T-cell (primary cell): ENCODE measurements around the gene ATF6B. TPM values are rescaled to one million over a fixed set of nuclear protein-coding genes. Genes with fewer than 3 reads are reported as not detected.
A peak's percentile ranks its signal among the peaks of the same experiment; 100 is the strongest.
"Not testable (repeated sequence)": the region's sequence is repeated elsewhere in the genome, so short reads cannot be mapped to it uniquely, and the experiment has no call there.

Experiments
- ATAC-seq, 4 experiments: fragments of 200-7000 bp in 3 of 4; fragments of 150-1000 bp in 1 of 4; cut with Tn5 transposase; replicated peaks in 1 of 4; 1 replicate in 3 of 4; 2 replicates in 1 of 4; pipeline ENCODE4 v1.10.0; 2021; ENCODE audit warnings: moderate library complexity in 3 of 4, mild to moderate bottlenecking in 2 of 4, moderate number of reproducible peaks in 1 of 4
- CTCF ChIA-PET, 2 donors: fragments of 300-600 bp; sonication (Branson Sonifier 250); formaldehyde crosslinking; loops; one replicate each; lab custom pipeline; 2022; ENCODE audit warnings: antibody characterized with exemption in 2 of 2; lab: Charles Lee
- POLR2A ChIA-PET, 2 donors: fragments of 300-600 bp; sonication (Branson Sonifier 250); formaldehyde crosslinking; loops; one replicate each; lab custom pipeline; 2022; ENCODE audit warnings: antibody characterized with exemption in 2 of 2; lab: Charles Lee
- DNase-seq, 35 experiments: peaks; one replicate each; pipeline versions ENCODE4 v3.0.0 to v3.0.0-alpha.2; 2013 to 2023
- H3K27ac ChIP-seq: one replicate; pipeline ENCODE4 v1.5.1; 2013; ENCODE audit warnings: low read length
- H3K27me3 ChIP-seq, 2 experiments: replicated peaks in 1 of 2; 1 replicate in 1 of 2; 2 replicates in 1 of 2; pipeline versions ENCODE4 v1.6.1 to v1.7.0; 2013; ENCODE audit warnings: low read length in 1 of 2, mixed read lengths in 1 of 2; ENCODE audit not compliant: control insufficient read depth in 2 of 2, insufficient read depth in 2 of 2; ENCODE audit errors: extremely low read depth in 1 of 2
- H3K36me3 ChIP-seq, 2 donors: 1 replicate in 1 of 2; 2 replicates in 1 of 2; pipeline versions ENCODE4 v1.6.1 to v1.7.0; 2013; ENCODE audit warnings: low read length in 1 of 2; ENCODE audit not compliant: control insufficient read depth in 2 of 2, insufficient read depth in 1 of 2; ENCODE audit errors: extremely low read depth in 1 of 2
- H3K4me1 ChIP-seq, 2 experiments: 1 replicate in 1 of 2; 2 replicates in 1 of 2; pipeline versions ENCODE4 v1.6.1 to v1.7.0; 2013; ENCODE audit warnings: low read length in 2 of 2, mixed read lengths in 1 of 2; ENCODE audit not compliant: insufficient read depth in 2 of 2, control insufficient read depth in 1 of 2; ENCODE audit errors: extremely low read depth in 1 of 2
- H3K4me3 ChIP-seq, 2 donors: 1 replicate in 1 of 2; 2 replicates in 1 of 2; pipeline versions ENCODE4 v1.5.1 to v1.7.0; 2013; ENCODE audit warnings: mild to moderate bottlenecking in 2 of 2, low read length in 1 of 2, moderate library complexity in 1 of 2; ENCODE audit not compliant: control insufficient read depth in 1 of 2; ENCODE audit errors: extremely low read depth in 1 of 2
- H3K9me3 ChIP-seq: 2 replicates; pipeline ENCODE4 v1.7.0; 2013
- H3K27ac Mint-ChIP-seq, 2 donors: one replicate each; pipeline ENCODE4 v1.8.0; 2020 to 2021; ENCODE audit warnings: mild to moderate bottlenecking in 2 of 2, mixed read lengths in 2 of 2
- H3K27me3 Mint-ChIP-seq, 2 donors: one replicate each; pipeline ENCODE4 v1.8.0; 2021 to 2022; ENCODE audit warnings: mixed read lengths in 2 of 2
- H3K36me3 Mint-ChIP-seq: one replicate; pipeline ENCODE4 v1.8.0; 2021; ENCODE audit warnings: mixed read lengths
- H3K4me1 Mint-ChIP-seq, 3 donors: one replicate each; pipeline ENCODE4 v1.8.0; 2020 to 2022; ENCODE audit warnings: mixed read lengths in 3 of 3, mild to moderate bottlenecking in 1 of 3
- H3K4me3 Mint-ChIP-seq, 3 donors: one replicate each; pipeline ENCODE4 v1.8.0; 2020 to 2022; ENCODE audit warnings: mild to moderate bottlenecking in 3 of 3, mixed read lengths in 3 of 3, moderate library complexity in 3 of 3
- H3K9me3 Mint-ChIP-seq, 3 donors: one replicate each; pipeline ENCODE4 v1.8.0; 2020 to 2022; ENCODE audit warnings: mixed read lengths in 3 of 3
- WGBS: methylation state at CpG from one replicate; pipeline ENCODE4 v1.1.5; 2013; ENCODE audit warnings: missing lambda C conversion rate; ENCODE audit not compliant: insufficient coverage; 5-methylcytosine and 5-hydroxymethylcytosine counted together
- total RNA-seq, 35 experiments: library from RNA in 6 of 35; stranded (reverse) in 6 of 35; fragments of 120-200 nt in 1 of 35; gene quantifications; one replicate each; pipeline versions ENCODE4 v1.2.1 to v1.2.4 and lab custom pipeline; 2013 to 2026

ATF6B gene
- total RNA-seq, 5 donors from 2014 or later (not counting 1 experiment from before 2014, with no cell fraction given): 106 to 151 (median 145) TPM

- H3K9me3 Mint-ChIP-seq: no peaks in the 10 kb centered on the region
- DNase-seq (no peak), ATAC-seq (no peak)
- H3K27ac Mint-ChIP-seq: no peak overlapping the region
- peaks cover 2 to 47% of the 10 kb centered on the region in 2 experiments for H3K27me3 ChIP-seq
- POLR2A ChIA-PET: no interaction called here
- H3K4me3 ChIP-seq: no peak overlapping the region
- H3K4me1 Mint-ChIP-seq: peaks cover under 1 to 9% (median under 1%) of the 10 kb centered on the region in 3 donors
- no peaks in the 10 kb centered on the region for H3K9me3 ChIP-seq
- no peak overlapping the region for H3K4me3 Mint-ChIP-seq
- no peaks in the 10 kb centered on the region for H3K36me3 ChIP-seq
- peaks cover 39% of the 10 kb centered on the region in 2 donors for H3K27me3 Mint-ChIP-seq
- H3K4me1 ChIP-seq: peaks cover 0 to 1% of the 10 kb centered on the region in 2 experiments
- H3K36me3 Mint-ChIP-seq: no peaks in the 10 kb centered on the region
- 100% methylated on average over 1 of the region's 3 CpGs for WGBS
- CTCF ChIA-PET: no interaction called here
- no peak overlapping the region for H3K27ac ChIP-seq
Measured at GRCh38 chr6:32102255-32102654, 25.8 kb downstream of the ATF6B start.

- H3K4me3 ChIP-seq, POLR2A ChIA-PET, H3K9me3 ChIP-seq, H3K9me3 Mint-ChIP-seq, CTCF ChIA-PET, H3K27ac Mint-ChIP-seq, H3K36me3 ChIP-seq, H3K36me3 Mint-ChIP-seq, DNase-seq, H3K27ac ChIP-seq, ATAC-seq, H3K4me1 ChIP-seq, H3K4me1 Mint-ChIP-seq, H3K4me3 Mint-ChIP-seq: not testable (repeated sequence)
- WGBS: 93% methylated on average over 3 of the region's 8 CpGs
- H3K27me3 Mint-ChIP-seq: peaks cover 44 to 51% of the 10 kb centered on the region in 2 donors
- peaks cover 2 to 52% of the 10 kb centered on the region in 2 experiments for H3K27me3 ChIP-seq
Measured at GRCh38 chr6:32100251-32100650, 27.8 kb downstream of the ATF6B start.

GRCh38 chr6:32097364-32097763 is 30.7 kb downstream of the ATF6B start:
- ATAC-seq: no peak
- peak overlapping the region in 1 of 3 donors; percentile 56 for H3K4me3 Mint-ChIP-seq
- POLR2A ChIA-PET: no interaction called here
- no peak overlapping the region for H3K27ac Mint-ChIP-seq
- H3K9me3 Mint-ChIP-seq: no peaks in the 10 kb centered on the region
- H3K9me3 ChIP-seq: no peaks in the 10 kb centered on the region
- H3K27ac ChIP-seq: no peak overlapping the region
- DNase-seq: no peak
- no peak overlapping the region for H3K4me3 ChIP-seq
- H3K36me3 Mint-ChIP-seq: no peaks in the 10 kb centered on the region
- H3K27me3 ChIP-seq: peaks cover 0 to 51% of the 10 kb centered on the region in 2 experiments
- H3K4me1 ChIP-seq: peaks cover 0 to 7% of the 10 kb centered on the region in 2 experiments
- H3K4me1 Mint-ChIP-seq: peaks cover 0 to 4% (median 3%) of the 10 kb centered on the region in 3 donors
- H3K36me3 ChIP-seq: no peaks in the 10 kb centered on the region
- peaks cover 40 to 49% of the 10 kb centered on the region in 2 donors for H3K27me3 Mint-ChIP-seq
- CTCF ChIA-PET: no interaction called here
- WGBS: no CpG with 5 or more reads among the region's 3 CpGs

- peaks cover 0 to 4% (median 3%) of the 10 kb centered on the region in 3 donors for H3K4me1 Mint-ChIP-seq
- Histone ChIP-seq H3K27me3 (peaks cover 0 to 51% of the 10 kb centered on the region in 2 experiments), H3K4me1 (peaks cover 0 to 7% of the 10 kb centered on the region in 2 experiments), H3K36me3 (no peaks in the 10 kb centered on the region), H3K27ac (no peak overlapping the region), H3K9me3 (no peaks in the 10 kb centered on the region), H3K4me3 (no peak overlapping the region)
- DNase-seq (no peak), ATAC-seq (peak in 1 of 4 experiments; percentile 26)
- no peaks in the 10 kb centered on the region for H3K9me3 Mint-ChIP-seq
- peak overlapping the region in 1 of 3 donors; percentile 56 for H3K4me3 Mint-ChIP-seq
- CTCF ChIA-PET: interaction anchor here in 1 of 2 donors (0.6 to 0.7 kb wide), 2 partner anchors 47 to 129 kb away, joined by 3 read pairs; no protein-coding TSS in a partner anchor
- no peaks in the 10 kb centered on the region for H3K36me3 Mint-ChIP-seq
- H3K27me3 Mint-ChIP-seq: peaks cover 44 to 50% of the 10 kb centered on the region in 2 donors
- no peak overlapping the region for H3K27ac Mint-ChIP-seq
- 26% methylated on average over 90 of the region's 90 CpGs for WGBS
- POLR2A ChIA-PET: no interaction called here
Measured at GRCh38 chr6:32096394-32097258, 31.4 kb downstream of the ATF6B start.

GRCh38 chr6:32096087-32096393 is 32.0 kb downstream of the ATF6B start:
- ChIA-PET CTCF (no interaction called here), POLR2A (no interaction called here)
- peaks cover 0 to 4% (median 3%) of the 10 kb centered on the region in 3 donors for H3K4me1 Mint-ChIP-seq
- no peaks in the 10 kb centered on the region for H3K9me3 Mint-ChIP-seq
- ATAC-seq (peak in 3 of 4 experiments; percentile 15 to 68 (median 45)), DNase-seq (no peak)
- Histone ChIP-seq H3K4me1 (peaks cover 0 to 7% of the 10 kb centered on the region in 2 experiments), H3K4me3 (no peak overlapping the region), H3K36me3 (no peaks in the 10 kb centered on the region), H3K9me3 (no peaks in the 10 kb centered on the region), H3K27me3 (peaks cover 0 to 51% of the 10 kb centered on the region in 2 experiments), H3K27ac (no peak overlapping the region)
- H3K27ac Mint-ChIP-seq: no peak overlapping the region
- H3K4me3 Mint-ChIP-seq: peak overlapping the region in 2 of 3 donors; percentile 25 to 56
- no peaks in the 10 kb centered on the region for H3K36me3 Mint-ChIP-seq
- H3K27me3 Mint-ChIP-seq: peaks cover 44 to 49% of the 10 kb centered on the region in 2 donors
- WGBS: 45% methylated on average over 36 of the region's 36 CpGs

- H3K4me3 Mint-ChIP-seq: peak overlapping the region in 2 of 3 donors; percentile 25 to 56
- peaks cover 44 to 49% of the 10 kb centered on the region in 2 donors for H3K27me3 Mint-ChIP-seq
- H3K4me3 ChIP-seq: no peak overlapping the region
- ChIA-PET POLR2A (no interaction called here), CTCF (no interaction called here)
- H3K4me1 ChIP-seq: peaks cover 0 to 7% of the 10 kb centered on the region in 2 experiments
- H3K9me3 Mint-ChIP-seq: no peaks in the 10 kb centered on the region
- H3K36me3 Mint-ChIP-seq: no peaks in the 10 kb centered on the region
- H3K27ac Mint-ChIP-seq: no peak overlapping the region
- H3K4me1 Mint-ChIP-seq: peaks cover 0 to 4% (median 3%) of the 10 kb centered on the region in 3 donors
- H3K27ac ChIP-seq: no peak overlapping the region
- 65% methylated on average over 25 of the region's 30 CpGs for WGBS
- H3K36me3 ChIP-seq: no peaks in the 10 kb centered on the region
- DNase-seq (no peak), ATAC-seq (peak in 2 of 4 experiments; percentile 41 to 60)
- peaks cover 0 to 51% of the 10 kb centered on the region in 2 experiments for H3K27me3 ChIP-seq
- H3K9me3 ChIP-seq: no peaks in the 10 kb centered on the region
Measured at GRCh38 chr6:32095338-32096086, 32.5 kb downstream of the ATF6B start.
